SK-N-SH (cell line): ENCODE data around the gene SIT1. TPM values are rescaled to one million over a fixed set of nuclear protein-coding genes. Genes with fewer than 3 reads are reported as not detected.
A peak's percentile ranks its signal among the peaks of the same experiment; 100 is the strongest.

ENCODE experiments used
- CTCF ChIA-PET: fragments of 300-600, 350-600 bp; formaldehyde crosslinking; extraction: SDS; loops from one replicate; lab custom pipeline; 2021; lab: Yijun Ruan, JAX
- POLR2A ChIA-PET: fragments of 350-600 bp; sonication (Branson Sonifier 250); formaldehyde crosslinking; extraction: SDS; loops from one replicate; lab custom pipeline; 2020; ENCODE audit warnings: antibody characterized with exemption, inconsistent platforms; lab: Yijun Ruan, JAX
- DNase-seq: peaks from one replicate; pipeline ENCODE4 v3.0.0; 2012
- H2AFZ ChIP-seq: fragments of 200-600 bp; sonication (generic); 2 replicates; pipeline ENCODE4 v1.8.1; 2016; ENCODE audit warnings: antibody characterized with exemption, mild to moderate bottlenecking, low read depth
- H3F3A ChIP-seq: fragments of 200-600 bp; sonication (generic); replicated peaks from 2 replicates; pipeline ENCODE3; 2016; ENCODE audit warnings: antibody characterized with exemption, mild to moderate bottlenecking; ENCODE audit not compliant: insufficient read depth
- H3K27ac ChIP-seq, 2 experiments: fragments of 200-500 bp in 1 of 2; fragments of 200-600 bp in 1 of 2; sonication (Bioruptor generic) in 1 of 2; sonication (generic), shearing (Covaris generic) in 1 of 2; 2 replicates each; pipeline versions ENCODE4 v1.5.1 to v1.6.1; 2014 to 2016; ENCODE audit warnings: low read depth in 2 of 2, inconsistent platforms in 1 of 2, low read length in 1 of 2, mild to moderate bottlenecking in 1 of 2, mixed read lengths in 1 of 2
- H3K27me3 ChIP-seq: fragments of 200-600 bp; sonication (generic), shearing (Covaris generic); 2 replicates; pipeline ENCODE4 v1.6.1; 2016; ENCODE audit warnings: mixed run types; ENCODE audit not compliant: insufficient read depth
- H3K36me3 ChIP-seq, 2 experiments: fragments of 200-500 bp in 1 of 2; fragments of 200-600 bp in 1 of 2; sonication (Bioruptor generic) in 1 of 2; sonication (generic) in 1 of 2; replicated peaks in 1 of 2; 2 replicates each; pipeline versions ENCODE3 to v1.5.1; 2014 to 2016; ENCODE audit warnings: low read length in 1 of 2, mild to moderate bottlenecking in 1 of 2; ENCODE audit not compliant: insufficient read depth in 2 of 2, control insufficient read depth in 1 of 2
- H3K4me1 ChIP-seq, 2 experiments: fragments of 200-500 bp in 1 of 2; fragments of 200-600 bp in 1 of 2; sonication (Bioruptor generic) in 1 of 2; sonication (generic), shearing (Covaris generic) in 1 of 2; 2 replicates each; pipeline versions ENCODE4 v1.5.1 to v1.6.1; 2014 to 2016; ENCODE audit warnings: low read depth in 1 of 2, low read length in 1 of 2, mixed run types in 1 of 2; ENCODE audit not compliant: insufficient read depth in 2 of 2, control insufficient read depth in 1 of 2
- H3K4me2 ChIP-seq: fragments of 200-600 bp; sonication (generic), shearing (Covaris generic); 2 replicates; pipeline ENCODE4 v1.6.1; 2017; ENCODE audit warnings: mixed run types
- H3K4me3 ChIP-seq, 2 experiments: fragments of 200-500 bp in 1 of 2; fragments of 200-600 bp in 1 of 2; sonication (Bioruptor generic) in 1 of 2; sonication (generic), shearing (Covaris generic) in 1 of 2; 2 replicates each; pipeline versions ENCODE4 v1.5.1 to v1.8.1; 2014 to 2016; ENCODE audit warnings: low read depth in 2 of 2, inconsistent platforms in 1 of 2, low read length in 1 of 2, mild to moderate bottlenecking in 1 of 2, mixed read lengths in 1 of 2, moderate library complexity in 1 of 2
- H3K79me2 ChIP-seq: fragments of 200-600 bp; sonication (generic); 2 replicates; pipeline ENCODE4 v1.8.1; 2017; ENCODE audit warnings: mild to moderate bottlenecking; ENCODE audit not compliant: insufficient read depth
- H3K9ac ChIP-seq: fragments of 200-600 bp; sonication (generic); 2 replicates; pipeline ENCODE4 v1.6.1; 2017; ENCODE audit warnings: mixed run types
- H3K9me2 ChIP-seq: fragments of 200-600 bp; sonication (generic); 2 replicates; pipeline ENCODE4 v1.6.1; 2017; ENCODE audit warnings: mixed run types
- H3K9me3 ChIP-seq: fragments of 200-600 bp; sonication (generic); 2 replicates; pipeline ENCODE4 v1.6.1; 2017; ENCODE audit warnings: mixed run types, mild to moderate bottlenecking, moderate library complexity
- H4K20me1 ChIP-seq: fragments of 200-600 bp; sonication (generic); 2 replicates; pipeline ENCODE4 v1.6.1; 2017; ENCODE audit warnings: mild to moderate bottlenecking, mixed run types; ENCODE audit not compliant: insufficient read depth
- CHD2 ChIP-seq: fragments of 150-350 bp; IDR thresholded peaks from 2 replicates; pipeline ENCODE4 v1.6.1; 2018; ENCODE audit warnings: low read length; ENCODE audit not compliant: partially characterized antibody
- ELF1 ChIP-seq: IDR thresholded peaks from 2 replicates; pipeline ENCODE4 v1.4.0; 2012
- EP300 ChIP-seq, 2 experiments: IDR thresholded peaks; 2 replicates each; pipeline versions ENCODE4 v1.4.0 to v1.6.1; 2012; ENCODE audit warnings: borderline replicate concordance in 1 of 2, low read depth in 1 of 2, low read length in 1 of 2
- EZH2phosphoT487 ChIP-seq: fragments of 200-600 bp; sonication (generic); IDR thresholded peaks from 2 replicates; pipeline ENCODE4 v1.6.1; 2017; ENCODE audit warnings: low read depth, mixed run types, mild to moderate bottlenecking, antibody characterized with exemption, moderate library complexity, borderline replicate concordance
- FOSL2 ChIP-seq: IDR thresholded peaks from 2 replicates; pipeline ENCODE4 v1.4.0; 2012; ENCODE audit warnings: low read depth, mild to moderate bottlenecking, moderate library complexity, borderline replicate concordance
- FOXJ3 ChIP-seq: sonication (generic); formaldehyde crosslinking; IDR thresholded peaks from 2 replicates; pipeline ENCODE4 v1.5.1; 2020; ENCODE audit warnings: mild to moderate bottlenecking, missing genetic modification reagents
- FOXM1 ChIP-seq: IDR thresholded peaks from 2 replicates; pipeline ENCODE4 v1.4.0; 2012; ENCODE audit warnings: low read depth, mild to moderate bottlenecking
- GABPA ChIP-seq: IDR thresholded peaks from 2 replicates; pipeline ENCODE4 v1.4.0; 2012; ENCODE audit warnings: low read depth, mild to moderate bottlenecking
- GATA2 ChIP-seq: sonication (generic); formaldehyde crosslinking; IDR thresholded peaks from 2 replicates; pipeline ENCODE4 v1.5.0; 2020; ENCODE audit warnings: mild to moderate bottlenecking, missing genetic modification reagents
- MEF2A ChIP-seq: IDR thresholded peaks from 2 replicates; pipeline ENCODE4 v1.4.0; 2012; ENCODE audit warnings: low read depth, borderline replicate concordance
- MXI1 ChIP-seq: IDR thresholded peaks from 2 replicates; pipeline ENCODE4 v1.6.1; 2012; ENCODE audit warnings: mild to moderate bottlenecking, low read depth, low read length, improper control_type of control experiment
- NFIC ChIP-seq: IDR thresholded peaks from 2 replicates; pipeline ENCODE4 v1.4.0; 2012; ENCODE audit warnings: borderline replicate concordance
- POLR2AphosphoS5 ChIP-seq: IDR thresholded peaks from 2 replicates; pipeline ENCODE4 v1.6.1; 2012; ENCODE audit warnings: low read depth, low read length
- RAD21 ChIP-seq: IDR thresholded peaks from 2 replicates; pipeline ENCODE4 v1.6.1; 2012; ENCODE audit warnings: mild to moderate bottlenecking, low read length
- RCOR1 ChIP-seq: fragments of 150-350 bp; IDR thresholded peaks from 2 replicates; pipeline ENCODE4 v1.6.1; 2017; ENCODE audit warnings: antibody characterized with exemption, low read length
- RFX5 ChIP-seq: IDR thresholded peaks from 2 replicates; pipeline ENCODE4 v1.6.1; 2012; ENCODE audit warnings: mild to moderate bottlenecking, improper control_type of control experiment, low read length
- RXRA ChIP-seq: IDR thresholded peaks from 2 replicates; pipeline ENCODE4 v1.4.0; 2012; ENCODE audit warnings: low read depth, mild to moderate bottlenecking, borderline replicate concordance
- SIN3A ChIP-seq: IDR thresholded peaks from 2 replicates; pipeline ENCODE4 v1.6.1; 2012; ENCODE audit warnings: low read depth, mild to moderate bottlenecking, low read length, moderate library complexity, borderline replicate concordance
- SMC3 ChIP-seq: IDR thresholded peaks from 2 replicates; pipeline ENCODE4 v1.6.1; 2012; ENCODE audit warnings: low read depth, low read length, improper control_type of control experiment
- TAF1 ChIP-seq: IDR thresholded peaks from 2 replicates; pipeline ENCODE4 v1.6.1; 2012; ENCODE audit warnings: low read depth, mild to moderate bottlenecking, low read length, moderate library complexity, borderline replicate concordance
- TCF12 ChIP-seq: IDR thresholded peaks from 2 replicates; pipeline ENCODE4 v1.4.0; 2012
- TEAD4 ChIP-seq: IDR thresholded peaks from 2 replicates; pipeline ENCODE4 v1.4.0; 2012; ENCODE audit warnings: mild to moderate bottlenecking, borderline replicate concordance; ENCODE audit not compliant: insufficient read depth
- WGBS: methylation state at CpG from one replicate; pipeline ENCODE4 v1.1.6; 2017; ENCODE audit warnings: low lambda C conversion rate; 5-methylcytosine and 5-hydroxymethylcytosine counted together
- polyA plus RNA-seq, 3 experiments: library from polyadenylated mRNA; depleted of rRNA; stranded (reverse); fragments of >200 nt; gene quantifications; 2 replicates each; pipeline ENCODE4 v1.2.3, GENCODE V29; 2012
- TF ChIP-seq, protein P1 (sequence below): fragments of 200-600 bp; sonication (generic); IDR thresholded peaks from 2 replicates; pipeline ENCODE4 v1.6.1; 2017; ENCODE audit warnings: antibody characterized with exemption, mild to moderate bottlenecking, moderate library complexity
- TF ChIP-seq, protein P2 (sequence below): IDR thresholded peaks from 2 replicates; pipeline ENCODE4 v1.4.0; 2012; ENCODE audit warnings: low read depth, borderline replicate concordance
- TF ChIP-seq, protein P3 (sequence below): IDR thresholded peaks from 2 replicates; pipeline ENCODE4 v1.4.0; 2012; ENCODE audit warnings: low read depth
- TF ChIP-seq, protein P4 (sequence below): fragments of 150-350 bp; IDR thresholded peaks from 2 replicates; pipeline ENCODE4 v1.6.1; 2017; ENCODE audit warnings: antibody characterized with exemption, low read length, low read depth, borderline replicate concordance
- TF ChIP-seq, protein P5 (sequence below): IDR thresholded peaks from 2 replicates; pipeline ENCODE4 v1.4.0; 2012; ENCODE audit warnings: low read depth, borderline replicate concordance

SIT1 gene
- polyA plus RNA-seq, 1 of the 3 experiments (the other 2 are of a cell fraction): not detected

DNA sequence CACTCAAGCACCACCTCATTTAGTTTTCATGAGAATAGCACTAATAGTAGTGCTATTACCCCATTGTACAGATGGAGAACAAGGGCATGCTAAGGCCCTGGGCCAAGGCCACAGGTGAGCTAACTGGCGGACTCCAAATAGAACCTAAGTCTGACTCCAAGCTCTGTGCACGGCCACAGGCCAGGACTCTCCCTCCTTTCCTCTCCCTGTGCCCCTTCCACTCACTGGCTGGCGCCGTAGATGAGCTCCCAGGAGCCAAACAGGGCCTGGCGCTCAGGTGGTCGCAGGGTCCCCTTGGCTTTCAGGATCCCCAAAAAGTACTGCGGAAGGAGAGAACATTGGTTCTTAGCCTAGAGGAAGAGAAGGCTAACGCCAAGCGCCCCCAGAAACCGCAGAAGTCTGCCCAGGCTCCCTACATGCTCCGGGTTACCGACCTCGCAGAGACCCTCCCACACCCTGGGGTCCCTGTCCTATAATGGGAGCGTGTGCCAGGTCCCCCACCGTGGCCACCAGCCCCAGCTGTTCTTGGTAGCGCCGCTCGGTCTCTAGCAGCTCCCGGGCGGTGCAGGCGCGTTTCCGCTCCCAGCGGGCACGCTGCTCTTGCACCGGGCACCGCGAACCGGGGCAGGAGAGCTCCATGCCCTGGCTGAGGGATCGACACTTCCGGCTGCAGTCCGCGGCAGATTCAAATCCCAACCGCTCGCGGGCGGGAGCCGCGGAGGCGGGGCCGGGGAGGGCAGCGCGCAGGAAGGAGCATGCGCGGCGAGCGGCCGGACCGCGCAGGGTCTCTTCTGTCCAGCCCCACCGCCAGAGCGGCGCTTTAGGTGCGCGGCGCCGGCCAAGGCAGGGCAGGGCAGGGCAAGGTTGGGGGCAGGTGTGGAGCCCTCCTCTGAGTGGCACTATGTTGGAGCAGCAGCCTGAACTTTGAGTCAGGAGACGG, 14.1 kb upstream of the SIT1 start, which contains the start of gene ARHGEF39:
TSS of gene ARHGEF39 (minus strand) at position 665 of the 940 bp plus-strand sequence. CDS start at position 639, 26 bp downstream.
- Histone ChIP-seq H3K9ac (peak within 1 kb of the TSS; percentile 70; the same call in 1 of the 2 replicates), H3K4me2 (peak within 1 kb of the TSS; percentile 76), H3F3A (peaks cover 31% of the 10 kb centered on the region), H3K27me3 (no peaks in the 10 kb centered on the region), H3K27ac (peak within 1 kb of the TSS; percentile 53 to 80), H2AFZ (peak within 1 kb of the TSS; percentile 92), H3K79me2 (peaks cover 23% of the 10 kb centered on the region), H3K9me3 (no peaks in the 10 kb centered on the region), H3K36me3 (peaks cover 0 to 11% of the 10 kb centered on the region in 2 experiments), H3K4me3 (peak within 1 kb of the TSS; percentile 61 to 65), H4K20me1 (no peaks in the 10 kb centered on the region), H3K9me2 (no peaks in the 10 kb centered on the region), H3K4me1 (peaks cover 0 to 12% of the 10 kb centered on the region in 2 experiments; a peak in 1 of 4 replicates)
- ChIA-PET POLR2A (interaction anchor here (0.6 to 2.8 kb wide), 6 partner anchors 11 to 150 kb away, joined by 3 to 11 read pairs (median 4); partner anchors contain the start of genes CREB3, HINT2 and TLN1), CTCF (interaction anchor here (0.7 to 3.4 kb wide), 17 partner anchors 8 to 551 kb away, joined by 3 to 30 read pairs (median 4); partner anchors contain the start of genes CA9, CREB3, TLN1 and TPM2)
- WGBS: 15% methylated on average over 35 of the region's 58 CpGs
- peak; percentile 98 for DNase-seq
- TF ChIP-seq, protein P1, sequence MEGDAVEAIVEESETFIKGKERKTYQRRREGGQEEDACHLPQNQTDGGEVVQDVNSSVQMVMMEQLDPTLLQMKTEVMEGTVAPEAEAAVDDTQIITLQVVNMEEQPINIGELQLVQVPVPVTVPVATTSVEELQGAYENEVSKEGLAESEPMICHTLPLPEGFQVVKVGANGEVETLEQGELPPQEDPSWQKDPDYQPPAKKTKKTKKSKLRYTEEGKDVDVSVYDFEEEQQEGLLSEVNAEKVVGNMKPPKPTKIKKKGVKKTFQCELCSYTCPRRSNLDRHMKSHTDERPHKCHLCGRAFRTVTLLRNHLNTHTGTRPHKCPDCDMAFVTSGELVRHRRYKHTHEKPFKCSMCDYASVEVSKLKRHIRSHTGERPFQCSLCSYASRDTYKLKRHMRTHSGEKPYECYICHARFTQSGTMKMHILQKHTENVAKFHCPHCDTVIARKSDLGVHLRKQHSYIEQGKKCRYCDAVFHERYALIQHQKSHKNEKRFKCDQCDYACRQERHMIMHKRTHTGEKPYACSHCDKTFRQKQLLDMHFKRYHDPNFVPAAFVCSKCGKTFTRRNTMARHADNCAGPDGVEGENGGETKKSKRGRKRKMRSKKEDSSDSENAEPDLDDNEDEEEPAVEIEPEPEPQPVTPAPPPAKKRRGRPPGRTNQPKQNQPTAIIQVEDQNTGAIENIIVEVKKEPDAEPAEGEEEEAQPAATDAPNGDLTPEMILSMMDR: peak; percentile 55
- TF ChIP-seq GATA2 (CRISPR knock-in tag) (no peak), ELF1 (peak; percentile 81), TAF1 (peak; percentile 50; the same call in 1 of the 2 replicates), MXI1 (peak; percentile 94), FOSL2 (no peak), GABPA (peak; percentile 73), SIN3A (peak; percentile 78; the same call in 1 of the 2 replicates), NFIC (peak; percentile 38), FOXJ3 (0 out of 2 replicates have a peak, but pooled peaks have one; percentile 22), CHD2 (peak; percentile 8), RFX5 (no peak), EP300 (IDR thresholded peaks at IDR 0.05; ENCODE audit: borderline replicate concordance in 1 of 2, low read depth in 1 of 2, low read length in 1 of 2) (peak in 1 of 2 experiments; percentile 53; a peak in 2 of 4 replicates), EZH2phosphoT487 (no peak), SMC3 (no peak), RCOR1 (no peak), POLR2AphosphoS5 (peak; percentile 73), FOXM1 (peak; percentile 87), TCF12 (no peak), TEAD4 (0 out of 2 replicates have a peak, but pooled peaks have one; percentile 37), RAD21 (no peak; the same call in 1 of the 2 replicates), RXRA (no peak; the same call in 1 of the 2 replicates), MEF2A (no peak)
- TF ChIP-seq, protein P2, sequence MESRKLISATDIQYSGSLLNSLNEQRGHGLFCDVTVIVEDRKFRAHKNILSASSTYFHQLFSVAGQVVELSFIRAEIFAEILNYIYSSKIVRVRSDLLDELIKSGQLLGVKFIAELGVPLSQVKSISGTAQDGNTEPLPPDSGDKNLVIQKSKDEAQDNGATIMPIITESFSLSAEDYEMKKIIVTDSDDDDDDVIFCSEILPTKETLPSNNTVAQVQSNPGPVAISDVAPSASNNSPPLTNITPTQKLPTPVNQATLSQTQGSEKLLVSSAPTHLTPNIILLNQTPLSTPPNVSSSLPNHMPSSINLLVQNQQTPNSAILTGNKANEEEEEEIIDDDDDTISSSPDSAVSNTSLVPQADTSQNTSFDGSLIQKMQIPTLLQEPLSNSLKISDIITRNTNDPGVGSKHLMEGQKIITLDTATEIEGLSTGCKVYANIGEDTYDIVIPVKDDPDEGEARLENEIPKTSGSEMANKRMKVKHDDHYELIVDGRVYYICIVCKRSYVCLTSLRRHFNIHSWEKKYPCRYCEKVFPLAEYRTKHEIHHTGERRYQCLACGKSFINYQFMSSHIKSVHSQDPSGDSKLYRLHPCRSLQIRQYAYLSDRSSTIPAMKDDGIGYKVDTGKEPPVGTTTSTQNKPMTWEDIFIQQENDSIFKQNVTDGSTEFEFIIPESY: no peak
- TF ChIP-seq, protein P3, sequence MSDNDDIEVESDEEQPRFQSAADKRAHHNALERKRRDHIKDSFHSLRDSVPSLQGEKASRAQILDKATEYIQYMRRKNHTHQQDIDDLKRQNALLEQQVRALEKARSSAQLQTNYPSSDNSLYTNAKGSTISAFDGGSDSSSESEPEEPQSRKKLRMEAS: peak; percentile 96
- TF ChIP-seq, protein P4, sequence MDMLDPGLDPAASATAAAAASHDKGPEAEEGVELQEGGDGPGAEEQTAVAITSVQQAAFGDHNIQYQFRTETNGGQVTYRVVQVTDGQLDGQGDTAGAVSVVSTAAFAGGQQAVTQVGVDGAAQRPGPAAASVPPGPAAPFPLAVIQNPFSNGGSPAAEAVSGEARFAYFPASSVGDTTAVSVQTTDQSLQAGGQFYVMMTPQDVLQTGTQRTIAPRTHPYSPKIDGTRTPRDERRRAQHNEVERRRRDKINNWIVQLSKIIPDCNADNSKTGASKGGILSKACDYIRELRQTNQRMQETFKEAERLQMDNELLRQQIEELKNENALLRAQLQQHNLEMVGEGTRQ: no peak
- TF ChIP-seq, protein P5, sequence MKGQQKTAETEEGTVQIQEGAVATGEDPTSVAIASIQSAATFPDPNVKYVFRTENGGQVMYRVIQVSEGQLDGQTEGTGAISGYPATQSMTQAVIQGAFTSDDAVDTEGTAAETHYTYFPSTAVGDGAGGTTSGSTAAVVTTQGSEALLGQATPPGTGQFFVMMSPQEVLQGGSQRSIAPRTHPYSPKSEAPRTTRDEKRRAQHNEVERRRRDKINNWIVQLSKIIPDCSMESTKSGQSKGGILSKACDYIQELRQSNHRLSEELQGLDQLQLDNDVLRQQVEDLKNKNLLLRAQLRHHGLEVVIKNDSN: no peak
